ENCODE data around the gene SLC29A2. TPM values are rescaled to one million over a fixed set of nuclear protein-coding genes. Genes with fewer than 3 reads are reported as not detected.

The SLC29A2 gene
- total and polyA plus RNA-seq, 8 donors = 7.4 to 22.8 (median 9.6) TPM

DNA sequence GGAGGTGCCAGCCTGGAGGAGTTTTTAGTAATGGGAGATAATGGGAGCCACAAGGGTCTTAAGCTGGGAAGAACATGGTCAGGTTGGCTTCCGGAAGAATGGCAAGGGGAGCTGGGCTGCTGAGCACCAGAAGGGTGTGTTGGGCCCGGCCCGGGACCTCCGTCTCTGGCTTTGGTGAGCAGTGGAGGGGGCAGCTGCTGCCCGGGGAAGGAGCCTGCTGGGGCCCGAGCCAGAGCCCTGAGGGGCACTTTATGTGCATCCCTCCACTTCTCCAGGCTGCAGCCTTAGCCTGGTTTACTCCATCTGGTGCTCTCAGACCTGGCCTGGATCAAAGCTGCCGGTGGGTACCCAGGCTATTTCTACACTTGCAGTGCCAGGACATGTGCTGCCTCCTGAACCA, 40.5 kb upstream of the SLC29A2 start:
- ATAC-seq (no peak), DNase-seq (no peak)
- TF ChIP-seq, protein P1, sequence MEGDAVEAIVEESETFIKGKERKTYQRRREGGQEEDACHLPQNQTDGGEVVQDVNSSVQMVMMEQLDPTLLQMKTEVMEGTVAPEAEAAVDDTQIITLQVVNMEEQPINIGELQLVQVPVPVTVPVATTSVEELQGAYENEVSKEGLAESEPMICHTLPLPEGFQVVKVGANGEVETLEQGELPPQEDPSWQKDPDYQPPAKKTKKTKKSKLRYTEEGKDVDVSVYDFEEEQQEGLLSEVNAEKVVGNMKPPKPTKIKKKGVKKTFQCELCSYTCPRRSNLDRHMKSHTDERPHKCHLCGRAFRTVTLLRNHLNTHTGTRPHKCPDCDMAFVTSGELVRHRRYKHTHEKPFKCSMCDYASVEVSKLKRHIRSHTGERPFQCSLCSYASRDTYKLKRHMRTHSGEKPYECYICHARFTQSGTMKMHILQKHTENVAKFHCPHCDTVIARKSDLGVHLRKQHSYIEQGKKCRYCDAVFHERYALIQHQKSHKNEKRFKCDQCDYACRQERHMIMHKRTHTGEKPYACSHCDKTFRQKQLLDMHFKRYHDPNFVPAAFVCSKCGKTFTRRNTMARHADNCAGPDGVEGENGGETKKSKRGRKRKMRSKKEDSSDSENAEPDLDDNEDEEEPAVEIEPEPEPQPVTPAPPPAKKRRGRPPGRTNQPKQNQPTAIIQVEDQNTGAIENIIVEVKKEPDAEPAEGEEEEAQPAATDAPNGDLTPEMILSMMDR (IDR thresholded peaks at IDR 0.05) = no peak
- intact Hi-C loops (cut with DNase I) = no loop called here
- H3K9me3 ChIP-seq = no peaks in the 10 kb centered on the region
- H3K27me3 ChIP-seq = peaks cover 6 to 87% of the 10 kb centered on the region in 2 donors
- no peaks in the 10 kb centered on the region for H3K36me3 ChIP-seq
- no peak overlapping the region for H3K4me3 ChIP-seq
- peaks cover 6 to 10% of the 10 kb centered on the region in 2 donors for H3K4me1 ChIP-seq
- no peak overlapping the region for H3K27ac ChIP-seq

DNA sequence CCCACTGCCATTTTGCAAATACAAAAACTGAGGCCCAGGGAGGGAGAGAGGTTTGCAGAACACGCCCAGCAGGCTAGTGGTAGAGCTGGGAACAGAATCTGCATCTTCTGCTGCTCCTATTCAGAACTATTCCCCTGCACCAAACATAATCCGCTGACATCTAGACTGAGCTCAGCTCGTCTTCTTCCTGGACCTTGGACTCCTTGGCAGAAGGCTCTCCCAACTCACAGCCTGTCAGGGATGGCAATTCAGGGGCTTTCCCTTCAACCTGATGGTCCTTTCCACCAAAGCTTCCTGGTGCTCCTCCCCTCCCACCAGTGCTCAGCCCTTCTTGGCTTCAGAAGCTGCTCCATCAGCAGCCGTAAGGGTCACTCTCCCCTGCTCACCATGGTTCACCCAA, 39.8 kb upstream of the SLC29A2 start:
- peaks cover 6 to 79% of the 10 kb centered on the region in 2 donors for H3K27me3 ChIP-seq
- TF ChIP-seq, protein P1 (IDR thresholded peaks at IDR 0.05) = no peak
- H3K9me3 ChIP-seq = no peaks in the 10 kb centered on the region
- H3K4me1 ChIP-seq = peaks cover 6 to 10% of the 10 kb centered on the region in 2 donors
- no peak overlapping the region for H3K27ac ChIP-seq
- intact Hi-C loops (cut with DNase I) = no loop called here
- ATAC-seq (no peak), DNase-seq (no peak)
- no peak overlapping the region for H3K4me3 ChIP-seq
- H3K36me3 ChIP-seq = no peaks in the 10 kb centered on the region

DNA sequence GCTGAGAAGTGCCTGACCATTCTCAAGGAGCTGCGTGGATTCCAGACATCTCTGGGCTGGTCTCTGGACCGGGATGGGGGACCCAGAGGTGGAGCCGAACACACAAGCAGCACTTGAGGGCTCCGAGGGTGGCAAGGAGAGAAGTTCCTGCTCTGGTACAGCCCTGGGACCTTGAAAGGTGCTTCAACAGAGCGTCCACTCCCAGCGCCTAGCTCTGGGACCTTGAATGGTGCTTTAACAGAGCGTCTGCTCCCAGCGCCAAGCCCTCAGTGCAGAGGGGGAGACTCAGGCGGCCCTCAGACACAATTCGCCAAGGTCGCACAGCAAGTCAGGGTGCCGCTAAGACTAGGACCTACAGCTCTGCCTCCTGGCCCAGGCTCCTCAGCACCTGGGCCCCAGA, 38.6 kb upstream of the SLC29A2 start:
- TF ChIP-seq, protein P1 (IDR thresholded peaks at IDR 0.05) = no peak
- Histone ChIP-seq H3K36me3 (no peaks in the 10 kb centered on the region), H3K9me3 (no peaks in the 10 kb centered on the region), H3K27me3 (peaks cover 6 to 75% of the 10 kb centered on the region in 2 donors), H3K27ac (no peak overlapping the region), H3K4me1 (peaks cover 6 to 10% of the 10 kb centered on the region in 2 donors), H3K4me3 (no peak overlapping the region)
- ATAC-seq (no peak), DNase-seq (no peak)
- intact Hi-C loops (cut with DNase I) = no loop called here

DNA sequence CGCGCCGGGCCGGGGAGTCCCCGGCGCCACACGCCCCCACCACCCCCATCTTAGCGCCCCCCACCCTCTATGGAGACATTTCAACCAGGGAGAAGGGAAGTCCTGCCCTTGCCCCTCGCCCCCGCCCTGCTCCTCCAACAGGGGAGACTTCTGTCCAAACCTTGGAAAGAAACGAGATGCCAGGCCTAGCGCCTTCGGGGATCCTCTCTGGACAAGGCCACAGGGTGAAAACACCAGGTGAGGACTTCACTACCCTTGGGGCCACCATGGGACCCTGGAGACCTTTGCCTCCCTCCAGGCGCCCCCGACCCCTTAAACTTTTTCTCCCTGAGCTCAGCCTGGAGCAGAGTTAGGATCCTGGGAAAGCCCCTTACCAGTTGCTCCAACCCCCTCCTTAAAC, 37.7 kb upstream of the SLC29A2 start:
- no peaks in the 10 kb centered on the region for H3K9me3 ChIP-seq
- H3K27ac ChIP-seq = no peak overlapping the region
- intact Hi-C loops (cut with DNase I) = no loop called here
- no peaks in the 10 kb centered on the region for H3K36me3 ChIP-seq
- ATAC-seq = no peak
- H3K4me1 ChIP-seq = peaks cover 6 to 10% of the 10 kb centered on the region in 2 donors
- no peak for DNase-seq
- TF ChIP-seq, protein P1 (IDR thresholded peaks at IDR 0.05) = no peak
- H3K4me3 ChIP-seq = peak overlapping the region in 1 of 2 donors; percentile 27
- H3K27me3 ChIP-seq = peaks cover 6 to 65% of the 10 kb centered on the region in 2 donors

DNA sequence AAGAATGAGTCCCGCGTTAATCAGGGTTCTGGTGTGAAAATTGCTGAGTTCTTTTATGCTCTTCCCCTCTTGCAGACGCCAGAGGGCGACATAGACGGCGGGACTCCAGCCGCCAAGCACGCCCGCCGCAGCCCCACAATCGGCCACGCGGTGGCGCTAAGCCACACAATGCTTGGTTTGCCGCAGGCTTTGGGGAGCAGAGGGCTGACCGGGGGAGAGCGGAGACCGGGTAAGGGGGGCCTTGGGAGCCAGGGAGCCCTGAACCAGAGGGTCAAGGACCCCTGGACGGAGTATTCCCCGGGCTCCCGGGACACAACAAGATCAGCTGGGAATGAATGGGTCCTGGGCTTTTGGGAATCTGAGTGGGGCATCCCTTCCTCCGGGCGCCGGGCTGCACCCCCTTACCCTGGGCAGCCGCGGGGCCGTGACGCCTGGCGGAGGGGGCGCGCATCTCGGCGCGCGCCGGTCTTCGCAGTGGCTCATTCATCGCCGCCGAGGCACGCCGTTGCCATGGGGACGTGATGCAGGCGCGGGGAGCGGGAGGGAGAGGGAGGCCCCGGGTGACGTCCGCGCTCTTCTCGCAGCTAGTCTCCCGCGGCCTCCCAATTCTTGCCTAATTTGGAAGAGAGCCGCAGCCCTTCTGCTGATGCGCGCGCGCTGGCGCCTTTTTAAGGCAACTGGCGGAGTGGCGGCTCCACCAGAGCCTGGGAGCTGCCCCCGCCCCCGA, 37.1 kb upstream of the SLC29A2 start:
- Histone ChIP-seq H3K9me3 (no peaks in the 10 kb centered on the region), H3K27ac (no peak overlapping the region), H3K4me3 (peak overlapping the region; percentile 13 to 27), H3K27me3 (peaks cover 6 to 62% of the 10 kb centered on the region in 2 donors), H3K36me3 (no peaks in the 10 kb centered on the region), H3K4me1 (peaks cover 6 to 10% of the 10 kb centered on the region in 2 donors)
- peak; percentile 99 for ATAC-seq
- intact Hi-C loops (cut with DNase I) = no loop called here
- TF ChIP-seq, protein P1 (IDR thresholded peaks at IDR 0.05) = peak; percentile 100
- peak; percentile 84 to 98 (median 89) for DNase-seq
